K562 (cell line): Measurements from ENCODE around the gene GRB10. TPM values are rescaled to one million over a fixed set of nuclear protein-coding genes. Genes with fewer than 3 reads are reported as not detected.

Experiments
- ATAC-seq: fragments of 200-7000 bp; cut with Tn5 transposase; 3 replicates; pipeline ENCODE4 v1.9.1; 2020; ENCODE audit warnings: moderate library complexity
- BruUV-seq: library from RNA; stranded (reverse); fragments of 400-500 nt; replicated peaks from 2 replicates; lab custom pipeline; 2021; lab: Mats Ljungman, UMichigan
- CTCF ChIA-PET: fragments of 300-600 bp; formaldehyde crosslinking; extraction: SDS; loops from one replicate; lab custom pipeline; 2021; ENCODE audit warnings: low intra/inter-chr PET ratio; lab: Yijun Ruan, JAX
- POLR2A ChIA-PET: fragments of 300-600, 350-650 bp; sonication (Branson Sonifier 250); formaldehyde crosslinking; extraction: SDS; loops from one replicate; lab custom pipeline; 2021; ENCODE audit warnings: antibody characterized with exemption, inconsistent platforms; lab: Yijun Ruan, JAX
- DNase-seq, 4 experiments: peaks; one replicate each; pipeline versions ENCODE4 v3.0.0 to v3.0.0-alpha.2; 2011 to 2018; ENCODE audit warnings: low spot score in 3 of 4, mixed read lengths in 3 of 4; ENCODE audit errors: extremely low read depth in 1 of 4
- FAIRE-seq: peaks from 2 replicates; lab custom pipeline; 2011; peaks lifted over from hg19 to GRCh38; lab: Jason Lieb, UNC
- H2AFZ ChIP-seq: 2 replicates; pipeline ENCODE4 v1.6.0; 2011; ENCODE audit warnings: low read depth, low read length, control low read depth, inconsistent platforms
- H3K27ac ChIP-seq: fragments of 200-600 bp; 3 replicates; pipeline ENCODE4 v1.8.0; 2011; ENCODE audit warnings: low read depth, mild to moderate bottlenecking, control low read depth, inconsistent platforms, low read length, moderate library complexity, mixed read lengths; ENCODE audit errors: extremely low read depth
- H3K27me3 ChIP-seq, 2 experiments: fragments of 300-600 bp in 1 of 2; 2 replicates in 1 of 2; 3 replicates in 1 of 2; pipeline versions ENCODE4 v1.6.0 to v1.8.0; 2011; ENCODE audit warnings: inconsistent platforms in 2 of 2, low read length in 2 of 2, mild to moderate bottlenecking in 1 of 2, mixed read lengths in 1 of 2, moderate library complexity in 1 of 2; ENCODE audit not compliant: control insufficient read depth in 2 of 2, insufficient read depth in 2 of 2
- H3K36me3 ChIP-seq: fragments of 300-600 bp; 3 replicates; pipeline ENCODE4 v1.8.0; 2011; ENCODE audit warnings: mild to moderate bottlenecking, low read length, inconsistent platforms; ENCODE audit not compliant: control insufficient read depth, insufficient read depth
- H3K4me1 ChIP-seq, 2 experiments: fragments of 200-600 bp in 1 of 2; replicated peaks in 1 of 2; 2 replicates in 1 of 2; 3 replicates in 1 of 2; pipeline versions ENCODE4 v1.5.1 to v1.8.0; 2011; ENCODE audit warnings: inconsistent platforms in 2 of 2, low read length in 2 of 2, mild to moderate bottlenecking in 1 of 2, mixed read lengths in 1 of 2, moderate library complexity in 1 of 2; ENCODE audit not compliant: control insufficient read depth in 2 of 2, insufficient read depth in 2 of 2
- H3K4me2 ChIP-seq: 2 replicates; pipeline ENCODE4 v1.6.1; 2011; ENCODE audit warnings: low read length, control low read depth, inconsistent platforms, mixed read lengths; ENCODE audit not compliant: insufficient read depth
- H3K4me3 ChIP-seq: fragments of 200-600 bp; sonication (generic), shearing (Covaris generic); 2 replicates; pipeline ENCODE4 v1.5.1; 2016; ENCODE audit warnings: control low read depth, inconsistent platforms
- H3K79me2 ChIP-seq: fragments of 200-600 bp; 3 replicates; pipeline ENCODE4 v1.8.0; 2011; ENCODE audit warnings: low read length, inconsistent platforms; ENCODE audit not compliant: control insufficient read depth, insufficient read depth
- H3K9ac ChIP-seq, 2 experiments: 2 replicates each; pipeline versions ENCODE4 v1.6.0 to v1.6.1; 2011; ENCODE audit warnings: low read depth in 2 of 2, low read length in 2 of 2, control low read depth in 1 of 2, inconsistent platforms in 1 of 2, mild to moderate bottlenecking in 1 of 2, mixed read lengths in 1 of 2; ENCODE audit not compliant: insufficient read depth in 1 of 2
- H3K9me1 ChIP-seq: one replicate; pipeline ENCODE4 v1.6.0; 2011; ENCODE audit warnings: inconsistent platforms, mild to moderate bottlenecking, low read length, moderate library complexity; ENCODE audit not compliant: control insufficient read depth, insufficient read depth
- H3K9me3 ChIP-seq: replicated peaks from 2 replicates; pipeline ENCODE4 v1.5.1; 2011; ENCODE audit warnings: low read depth, low read length, inconsistent platforms; ENCODE audit not compliant: control insufficient read depth, insufficient read depth
- H4K20me1 ChIP-seq: replicated peaks from 2 replicates; pipeline ENCODE4 v1.6.1; 2011; ENCODE audit warnings: low read length, inconsistent platforms, mixed read lengths; ENCODE audit not compliant: control insufficient read depth, insufficient read depth
- BACH1 ChIP-seq: fragments of 200-800 bp; sonication (Bioruptor generic); IDR thresholded peaks from 2 replicates; pipeline ENCODE4 v1.6.1; 2016; ENCODE audit warnings: missing genetic modification characterization, missing compliant biosample characterization
- YY1 ChIP-seq, 3 experiments: IDR thresholded peaks; 2 replicates each; pipeline ENCODE4 v1.6.1; 2011; ENCODE audit warnings: low read length in 2 of 3, mild to moderate bottlenecking in 2 of 3, moderate library complexity in 2 of 3, borderline replicate concordance in 1 of 3, control low read depth in 1 of 3, low read depth in 1 of 3; ENCODE audit not compliant: insufficient read depth in 3 of 3, insufficient replicate concordance in 2 of 3, control insufficient read depth in 1 of 3, insufficient read length in 1 of 3; ENCODE audit errors: extremely low read depth in 1 of 3
- ZNF507 ChIP-seq: conservative IDR thresholded peaks from 2 replicates; pipeline ENCODE4 v1.6.1; 2017; ENCODE audit warnings: missing genetic modification characterization, missing compliant biosample characterization
- ZNF589 ChIP-seq: fragments of 200-800 bp; sonication (Bioruptor generic); IDR thresholded peaks from 2 replicates; pipeline ENCODE4 v1.6.1; 2016; ENCODE audit warnings: low read depth, missing genetic modification characterization, missing compliant biosample characterization
- WGBS: fragments of 100-300 bp; shearing (Covaris generic); methylation state at CpG from one replicate; pipeline ENCODE4 v1.1.6; 2016; ENCODE audit warnings: low coverage, mixed read lengths; ENCODE audit not compliant: insufficient coverage; ENCODE audit errors: missing lambda C conversion rate; 5-methylcytosine and 5-hydroxymethylcytosine counted together
- in situ Hi-C: fragments of 300-500 bp; cut with MboI; formaldehyde crosslinking; loops from 4 replicates; pipeline ENCODE4 v1.15.0; 2018; ENCODE audit warnings: inconsistent platforms, mixed read lengths
- intact Hi-C: fragments of 100-400 bp; cut with micrococcal nuclease; formaldehyde crosslinking; loops from 2 replicates; pipeline ENCODE4 v1.14.2; 2022
- polyA plus RNA-seq, 8 experiments: library from polyadenylated mRNA; depleted of rRNA in 4 of 8; stranded (reverse) in 5 of 8; unstranded in 3 of 8; fragments of >200 nt; fragmentation: Nextera tagmentation in 2 of 8; fragmentation: Illumina TruSeq in 1 of 8; extraction: Ambion mirVana in 2 of 8; extraction: Trizol in 1 of 8; gene quantifications; 2 replicates each; pipeline versions ENCODE4 v1.2.1 to v1.2.3, GENCODE V29; 2011 to 2014; ENCODE audit warnings: inconsistent platforms in 1 of 8, missing spikeins in 1 of 8
- total RNA-seq, 7 experiments: library from RNA; depleted of rRNA in 6 of 7; stranded (reverse); fragments of >200 nt in 6 of 7; fragmentation: Illumina TruSeq in 2 of 7; extraction: Trizol in 2 of 7; gene quantifications; 2 replicates each; pipeline versions ENCODE4 v1.2.1 to v1.2.3, GENCODE V29; 2011 to 2021; ENCODE audit warnings: low replicate concordance in 1 of 7
- TF ChIP-seq, protein P1 (sequence below): sonication (generic); formaldehyde crosslinking; IDR thresholded peaks from 2 replicates; pipeline ENCODE4 v1.8.1; 2023; ENCODE audit warnings: missing genetic modification reagents, mild to moderate bottlenecking, borderline replicate concordance
- TF ChIP-seq, protein P2 (sequence below): fragments of 250-450 bp; sonication (Bioruptor Pico); IDR thresholded peaks from 2 replicates; pipeline ENCODE4 v1.6.1; 2021; ENCODE audit warnings: mild to moderate bottlenecking

Gene GRB10
- total and polyA plus RNA-seq, 9 of the 15 experiments (the other 6 are each of a cell fraction or from before 2014, with no cell fraction given) = 8.9 to 88.5 (median 40.7) TPM

DNA sequence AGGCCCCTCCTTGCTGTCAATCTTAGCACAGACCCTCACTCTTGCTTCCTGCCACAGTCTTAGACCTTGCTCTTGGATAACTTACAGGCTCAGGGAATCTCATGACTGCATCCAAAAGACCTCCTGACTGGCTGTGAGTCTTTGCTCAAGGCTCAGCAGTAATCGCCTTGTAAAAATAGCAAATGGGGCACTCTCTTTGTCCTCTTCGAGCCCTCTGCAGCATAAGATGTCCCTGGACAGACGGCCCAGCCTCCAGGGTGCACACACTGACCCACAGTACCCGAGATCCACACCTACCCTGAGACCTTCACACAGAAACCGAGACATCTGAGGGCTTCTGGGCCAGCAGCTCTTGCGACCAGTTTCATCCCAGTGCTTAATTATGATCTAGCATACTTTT lies 151.6 kb downstream of the GRB10 start:
- 89% methylated on average over 6 of the region's 6 CpGs for WGBS
- BruUV-seq = no TSS peak
- peaks cover 34% of the 10 kb centered on the region for H3K79me2 ChIP-seq
- no peak overlapping the region for H3K4me3 ChIP-seq
- H3K9me3 ChIP-seq = 0 out of 2 replicates have a peak, but pooled peaks cover 2% of the 10 kb centered on the region
- no peaks in the 10 kb centered on the region for H3K27me3 ChIP-seq
- intact Hi-C loops (no loop called here), in situ Hi-C loops (no loop called here)
- FAIRE-seq = no peak
- peaks cover 8% of the 10 kb centered on the region for H3K9me1 ChIP-seq
- CTCF ChIA-PET = interaction anchor here (0.7 kb wide), 1 partner anchor 265 kb away, joined by 4 read pairs; no protein-coding TSS in a partner anchor
- no peak overlapping the region for H3K27ac ChIP-seq
- peaks cover 15% of the 10 kb centered on the region; the same call in 2 of the 3 replicates for H3K36me3 ChIP-seq
- no peak for TF ChIP-seq YY1 (IDR thresholded peaks at IDR 0.05; ENCODE audit: borderline replicate concordance in 1 of 3, control insufficient read depth in 1 of 3, extremely low read depth in 1 of 3, insufficient read depth in 3 of 3, insufficient read length in 1 of 3, insufficient replicate concordance in 2 of 3, low read depth in 1 of 3, low read length in 2 of 3)
- TF ChIP-seq ZNF589 (CRISPR knock-in tag) = no peak
- TF ChIP-seq, protein P1, sequence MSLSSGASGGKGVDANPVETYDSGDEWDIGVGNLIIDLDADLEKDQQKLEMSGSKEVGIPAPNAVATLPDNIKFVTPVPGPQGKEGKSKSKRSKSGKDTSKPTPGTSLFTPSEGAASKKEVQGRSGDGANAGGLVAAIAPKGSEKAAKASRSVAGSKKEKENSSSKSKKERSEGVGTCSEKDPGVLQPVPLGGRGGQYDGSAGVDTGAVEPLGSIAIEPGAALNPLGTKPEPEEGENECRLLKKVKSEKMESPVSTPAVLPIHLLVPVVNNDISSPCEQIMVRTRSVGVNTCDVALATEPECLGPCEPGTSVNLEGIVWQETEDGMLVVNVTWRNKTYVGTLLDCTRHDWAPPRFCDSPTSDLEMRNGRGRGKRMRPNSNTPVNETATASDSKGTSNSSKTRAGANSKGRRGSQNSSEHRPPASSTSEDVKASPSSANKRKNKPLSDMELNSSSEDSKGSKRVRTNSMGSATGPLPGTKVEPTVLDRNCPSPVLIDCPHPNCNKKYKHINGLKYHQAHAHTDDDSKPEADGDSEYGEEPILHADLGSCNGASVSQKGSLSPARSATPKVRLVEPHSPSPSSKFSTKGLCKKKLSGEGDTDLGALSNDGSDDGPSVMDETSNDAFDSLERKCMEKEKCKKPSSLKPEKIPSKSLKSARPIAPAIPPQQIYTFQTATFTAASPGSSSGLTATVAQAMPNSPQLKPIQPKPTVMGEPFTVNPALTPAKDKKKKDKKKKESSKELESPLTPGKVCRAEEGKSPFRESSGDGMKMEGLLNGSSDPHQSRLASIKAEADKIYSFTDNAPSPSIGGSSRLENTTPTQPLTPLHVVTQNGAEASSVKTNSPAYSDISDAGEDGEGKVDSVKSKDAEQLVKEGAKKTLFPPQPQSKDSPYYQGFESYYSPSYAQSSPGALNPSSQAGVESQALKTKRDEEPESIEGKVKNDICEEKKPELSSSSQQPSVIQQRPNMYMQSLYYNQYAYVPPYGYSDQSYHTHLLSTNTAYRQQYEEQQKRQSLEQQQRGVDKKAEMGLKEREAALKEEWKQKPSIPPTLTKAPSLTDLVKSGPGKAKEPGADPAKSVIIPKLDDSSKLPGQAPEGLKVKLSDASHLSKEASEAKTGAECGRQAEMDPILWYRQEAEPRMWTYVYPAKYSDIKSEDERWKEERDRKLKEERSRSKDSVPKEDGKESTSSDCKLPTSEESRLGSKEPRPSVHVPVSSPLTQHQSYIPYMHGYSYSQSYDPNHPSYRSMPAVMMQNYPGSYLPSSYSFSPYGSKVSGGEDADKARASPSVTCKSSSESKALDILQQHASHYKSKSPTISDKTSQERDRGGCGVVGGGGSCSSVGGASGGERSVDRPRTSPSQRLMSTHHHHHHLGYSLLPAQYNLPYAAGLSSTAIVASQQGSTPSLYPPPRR = no peak
- TF ChIP-seq BACH1 (tag) = no peak
- TF ChIP-seq, protein P2, sequence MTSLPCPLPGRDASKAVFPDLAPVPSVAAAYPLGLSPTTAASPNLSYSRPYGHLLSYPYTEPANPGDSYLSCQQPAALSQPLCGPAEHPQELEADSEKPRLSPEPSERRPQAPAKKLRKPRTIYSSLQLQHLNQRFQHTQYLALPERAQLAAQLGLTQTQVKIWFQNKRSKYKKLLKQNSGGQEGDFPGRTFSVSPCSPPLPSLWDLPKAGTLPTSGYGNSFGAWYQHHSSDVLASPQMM (CRISPR knock-in tag) = no peak
- no peak for TF ChIP-seq ZNF507 (tag)
- TF ChIP-seq, all 486 proteins: peak for 0
- Histone ChIP-seq H3K9ac (peak overlapping the region in 1 of 2 experiments; percentile 31; a peak in 1 of 4 replicates), H4K20me1 (peaks cover 9% of the 10 kb centered on the region; the same call in 1 of the 2 replicates), H3K4me1 (peaks cover 5 to 10% of the 10 kb centered on the region in 2 experiments; a peak in 3 of 5 replicates), H2AFZ (no peak overlapping the region), H3K4me2 (no peak overlapping the region)
- no peak for DNase-seq
- ATAC-seq = no peak
- POLR2A ChIA-PET = interaction anchor here (0.7 kb wide), 1 partner anchor 517 kb away, joined by 3 read pairs; no protein-coding TSS in a partner anchor
